ENCODE data around the gene NAPA.

GRCh38 chr19:47499371-47499770 is 15.5 kb downstream of the NAPA start:
- TF ChIP-seq CTCF (IDR thresholded peaks at IDR 0.05 in 4 of 5, conservative IDR thresholded peaks at IDR 0.05 in 1 of 5) (no peak), POLR2A (IDR thresholded peaks at IDR 0.05) (no peak)
